PC-3 (cell line): Measurements from ENCODE around the gene MLANA.

Source experiments
- EZH2 ChIP-seq: fragments of 300-600 bp; sonication (generic); IDR thresholded peaks from one replicate; pipeline ENCODE4 v1.6.1; 2017; ENCODE audit warnings: antibody characterized with exemption, mild to moderate bottlenecking, low read length; ENCODE audit not compliant: unreplicated experiment
- EZH2phosphoT487 ChIP-seq: fragments of 300-600 bp; sonication (generic); IDR thresholded peaks from 2 replicates; pipeline ENCODE4 v1.6.1; 2018; ENCODE audit warnings: mild to moderate bottlenecking, antibody characterized with exemption, low read length, borderline replicate concordance
- TF ChIP-seq, protein P1 (sequence below): fragments of 300-600 bp; sonication (generic); conservative IDR thresholded peaks from 2 replicates; pipeline ENCODE4 v1.5.1; 2017; ENCODE audit warnings: antibody characterized with exemption, low read depth, mild to moderate bottlenecking, low read length

DNA sequence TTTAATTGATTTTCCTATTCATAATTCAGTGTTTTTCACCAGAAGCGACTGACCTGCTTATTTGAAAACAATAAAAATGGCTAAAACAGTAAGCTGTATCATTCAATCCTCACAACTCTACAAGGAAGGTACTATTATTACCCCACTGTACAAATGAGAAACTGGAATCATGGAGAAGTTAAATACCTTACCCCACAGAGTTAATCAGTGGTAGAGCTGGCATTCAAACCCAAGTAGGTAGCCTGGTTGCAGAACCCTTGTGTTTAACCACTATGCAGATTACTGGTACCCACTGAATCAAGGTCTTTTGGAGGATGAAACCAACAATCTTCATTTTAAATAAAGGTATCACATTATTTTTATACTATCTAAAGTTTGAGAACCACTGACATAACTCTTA lies 59.6 kb downstream of the MLANA start:
- TF ChIP-seq, protein P1, sequence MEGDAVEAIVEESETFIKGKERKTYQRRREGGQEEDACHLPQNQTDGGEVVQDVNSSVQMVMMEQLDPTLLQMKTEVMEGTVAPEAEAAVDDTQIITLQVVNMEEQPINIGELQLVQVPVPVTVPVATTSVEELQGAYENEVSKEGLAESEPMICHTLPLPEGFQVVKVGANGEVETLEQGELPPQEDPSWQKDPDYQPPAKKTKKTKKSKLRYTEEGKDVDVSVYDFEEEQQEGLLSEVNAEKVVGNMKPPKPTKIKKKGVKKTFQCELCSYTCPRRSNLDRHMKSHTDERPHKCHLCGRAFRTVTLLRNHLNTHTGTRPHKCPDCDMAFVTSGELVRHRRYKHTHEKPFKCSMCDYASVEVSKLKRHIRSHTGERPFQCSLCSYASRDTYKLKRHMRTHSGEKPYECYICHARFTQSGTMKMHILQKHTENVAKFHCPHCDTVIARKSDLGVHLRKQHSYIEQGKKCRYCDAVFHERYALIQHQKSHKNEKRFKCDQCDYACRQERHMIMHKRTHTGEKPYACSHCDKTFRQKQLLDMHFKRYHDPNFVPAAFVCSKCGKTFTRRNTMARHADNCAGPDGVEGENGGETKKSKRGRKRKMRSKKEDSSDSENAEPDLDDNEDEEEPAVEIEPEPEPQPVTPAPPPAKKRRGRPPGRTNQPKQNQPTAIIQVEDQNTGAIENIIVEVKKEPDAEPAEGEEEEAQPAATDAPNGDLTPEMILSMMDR: no peak
- TF ChIP-seq EZH2 (no peak), EZH2phosphoT487 (no peak)
